Measurements from ENCODE around the gene ANKLE2. TPM values are rescaled to one million over a fixed set of nuclear protein-coding genes. Genes with fewer than 3 reads are reported as not detected.

The ANKLE2 gene
- total and polyA plus RNA-seq, 2 of the 8 experiments (the other 6 are each of a cell fraction or from before 2014, with no cell fraction given), result 41.0 to 64.9 TPM

DNA sequence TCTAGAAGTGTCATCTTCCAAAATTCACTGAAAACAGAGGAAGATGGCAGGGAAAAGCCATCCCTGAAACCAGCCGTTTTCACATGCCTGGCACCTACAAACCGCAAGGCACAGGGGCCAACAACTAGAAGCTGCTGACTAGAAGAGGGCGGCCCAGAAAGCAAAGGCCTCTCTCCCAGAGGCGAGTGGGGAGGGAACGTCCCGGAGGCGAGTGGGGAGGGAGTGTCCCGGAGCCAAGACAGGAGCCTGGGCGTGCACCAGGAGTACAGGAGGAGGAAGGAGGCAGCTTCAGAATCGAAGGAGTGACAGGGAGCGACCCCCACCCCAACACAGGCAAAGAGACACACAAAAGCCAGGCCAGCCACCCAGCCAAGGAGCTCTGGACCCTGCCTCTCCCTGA, 21.0 kb downstream of the ANKLE2 start:
- POLR2A ChIA-PET (ENCODE audit: partially characterized antibody), result interaction anchor here (0.6 to 1.2 kb wide), 6 partner anchors 10 to 106 kb away, joined by 3 to 4 read pairs (median 3); no protein-coding TSS in a partner anchor
- TF ChIP-seq CHD1 (IDR thresholded peaks at IDR 0.05; ENCODE audit: low read depth, low read length), result no peak
- no peak for TF ChIP-seq NANOG (IDR thresholded peaks at IDR 0.05; ENCODE audit: insufficient read depth, low read depth, low read length, poor library complexity, severe bottlenecking)
- TF ChIP-seq EP300 (IDR thresholded peaks at IDR 0.05; ENCODE audit: borderline replicate concordance in 1 of 2, low read depth in 2 of 2, low read length in 2 of 2), result no peak
- TF ChIP-seq GTF2F1 (IDR thresholded peaks at IDR 0.05; ENCODE audit: borderline replicate concordance, low read depth, low read length), result no peak
- TF ChIP-seq ASH2L (IDR thresholded peaks at IDR 0.05; ENCODE audit: low read length), result no peak
- TF ChIP-seq, protein P1, sequence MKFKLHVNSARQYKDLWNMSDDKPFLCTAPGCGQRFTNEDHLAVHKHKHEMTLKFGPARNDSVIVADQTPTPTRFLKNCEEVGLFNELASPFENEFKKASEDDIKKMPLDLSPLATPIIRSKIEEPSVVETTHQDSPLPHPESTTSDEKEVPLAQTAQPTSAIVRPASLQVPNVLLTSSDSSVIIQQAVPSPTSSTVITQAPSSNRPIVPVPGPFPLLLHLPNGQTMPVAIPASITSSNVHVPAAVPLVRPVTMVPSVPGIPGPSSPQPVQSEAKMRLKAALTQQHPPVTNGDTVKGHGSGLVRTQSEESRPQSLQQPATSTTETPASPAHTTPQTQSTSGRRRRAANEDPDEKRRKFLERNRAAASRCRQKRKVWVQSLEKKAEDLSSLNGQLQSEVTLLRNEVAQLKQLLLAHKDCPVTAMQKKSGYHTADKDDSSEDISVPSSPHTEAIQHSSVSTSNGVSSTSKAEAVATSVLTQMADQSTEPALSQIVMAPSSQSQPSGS (IDR thresholded peaks at IDR 0.05; ENCODE audit: low read length), result no peak
- no peak for TF ChIP-seq RNF2 (IDR thresholded peaks at IDR 0.05; ENCODE audit: borderline replicate concordance, low read depth, low read length, missing control alignments, poor library complexity, severe bottlenecking)
- no peak for TF ChIP-seq KDM5A (IDR thresholded peaks at IDR 0.05; ENCODE audit: low read length)
- no peak for TF ChIP-seq TCF12 (IDR thresholded peaks at IDR 0.05; ENCODE audit: low read depth, low read length)
- no peak for TF ChIP-seq FOSL1 (IDR thresholded peaks at IDR 0.05; ENCODE audit: insufficient read depth, low read depth, low read length)
- TF ChIP-seq SUZ12 (IDR thresholded peaks at IDR 0.05; ENCODE audit: low read length), result no peak
- no peak for TF ChIP-seq BACH1 (IDR thresholded peaks at IDR 0.05; ENCODE audit: low read length)

More for the DNA sequence above, 21.0 kb downstream of the ANKLE2 start:
- H3K14ac ChIP-seq (ENCODE audit: insufficient read length), result no peak overlapping the region
- H3K9me3 ChIP-seq (ENCODE audit: insufficient read depth in 2 of 2, low read depth in 1 of 2, low read length in 1 of 2), result no peaks in the 10 kb centered on the region
- no peak overlapping the region for H2BK120ac ChIP-seq (replicated peaks; ENCODE audit: low read depth, low read length)
- no peak for FAIRE-seq
- no peak overlapping the region for H4K91ac ChIP-seq (replicated peaks; ENCODE audit: insufficient read length, low read length)
- H2BK12ac ChIP-seq (ENCODE audit: low read depth, low read length), result no peak overlapping the region
- H3K36me3 ChIP-seq (ENCODE audit: control insufficient read depth in 2 of 4, insufficient read depth in 4 of 4, low read length in 3 of 4), result peaks cover 49 to 82% (median 73%) of the 10 kb centered on the region in 4 experiments
- no peak overlapping the region for H2BK5ac ChIP-seq (ENCODE audit: low read depth, low read length)
- CTCF ChIA-PET (ENCODE audit: partially characterized antibody), result interaction anchor here (2.8 kb wide), 1 partner anchor 14 kb away, joined by 9 read pairs; no protein-coding TSS in a partner anchor
- H3K4me2 ChIP-seq (ENCODE audit: insufficient read depth in 1 of 2, low read depth in 2 of 2, low read length in 2 of 2), result no peak overlapping the region
- H3K23me2 ChIP-seq (ENCODE audit: low read depth, low read length), result peaks cover 3% of the 10 kb centered on the region; the same call in 1 of the 2 replicates
- H2AFZ ChIP-seq (ENCODE audit: low read length), result no peak overlapping the region
- H2AK5ac ChIP-seq (ENCODE audit: low read depth, low read length), result no peak overlapping the region
- H3K18ac ChIP-seq (ENCODE audit: extremely low read depth, low read length), result no peak overlapping the region
- DNase-seq (ENCODE audit: low read depth in 1 of 2, low spot score in 2 of 2), result no peak
- no peak overlapping the region for H4K5ac ChIP-seq (ENCODE audit: insufficient read length, low read depth, low read length)
- no peak overlapping the region for H3K9ac ChIP-seq (replicated peaks in 1 of 4; ENCODE audit: extremely low read depth in 1 of 4, low read depth in 3 of 4, low read length in 3 of 4)
- H3K23ac ChIP-seq (ENCODE audit: insufficient read length), result no peak overlapping the region
- H3K4me3 ChIP-seq (ENCODE audit: extremely low read depth in 1 of 4, insufficient read depth in 2 of 4, low read depth in 3 of 4, low read length in 4 of 4), result no peak overlapping the region
- peaks cover 10% of the 10 kb centered on the region for H3K79me1 ChIP-seq (ENCODE audit: low read depth, low read length)
- no peak overlapping the region for H3K27ac ChIP-seq (ENCODE audit: low read depth, low read length)
- H2BK20ac ChIP-seq (ENCODE audit: low read length), result no peak overlapping the region
- H3K27me3 ChIP-seq (replicated peaks in 1 of 4; ENCODE audit: control insufficient read depth in 3 of 4, extremely low read depth in 1 of 4, insufficient read depth in 3 of 4, low read length in 3 of 4), result no peaks in the 10 kb centered on the region
- WGBS, 2 experiments (ENCODE audit: extremely low coverage in 1 of 2, insufficient coverage in 1 of 2, insufficient read length in 1 of 2, insufficient replicate concordance in 2 of 2, low coverage in 1 of 2, low lambda C conversion rate in 2 of 2, missing lambda C conversion rate in 1 of 2), result 85% methylated on average over 9 of the region's 11 CpGs; no CpG with 5 or more reads in 1 of the 2 experiments
- peaks cover 3 to 18% of the 10 kb centered on the region in 2 experiments; a peak in 3 of 4 replicates for H3K79me2 ChIP-seq (ENCODE audit: control insufficient read depth in 1 of 2, insufficient read depth in 2 of 2, low read length in 2 of 2)
- H3K4ac ChIP-seq (replicated peaks; ENCODE audit: insufficient read length, low read depth, low read length), result no peak overlapping the region
- no peak overlapping the region for H2BK15ac ChIP-seq (ENCODE audit: low read length)
- no peak overlapping the region for H3K56ac ChIP-seq (replicated peaks; ENCODE audit: insufficient read length, low read depth, low read length)
- peaks cover 10 to 29% of the 10 kb centered on the region in 2 experiments for H4K20me1 ChIP-seq (replicated peaks in 1 of 2; ENCODE audit: control insufficient read depth in 1 of 2, insufficient read depth in 2 of 2, low read length in 2 of 2)
- no peak overlapping the region for H4K8ac ChIP-seq (ENCODE audit: extremely low read depth, insufficient read depth, low read length)
- H3K4me1 ChIP-seq (replicated peaks in 1 of 4; ENCODE audit: control insufficient read depth in 3 of 4, insufficient read depth in 4 of 4, low read length in 3 of 4), result no peaks in the 10 kb centered on the region

Measured in H1 (cell line).